Umbilical cord (tissue), 2 donors: ENCODE measurements around the gene ZNF14. TPM values are rescaled to one million over a fixed set of nuclear protein-coding genes. Genes with fewer than 3 reads are reported as not detected.
"Not testable (repeated sequence)": the region's sequence is repeated elsewhere in the genome, so short reads cannot be mapped to it uniquely, and the experiment has no call there.

Experiments used
- DNase-seq: peaks from one replicate; pipeline ENCODE4 v3.0.0-alpha.2; 2015; ENCODE audit warnings: low spot score
- total RNA-seq: library from RNA; depleted of rRNA; stranded (reverse); fragments of >200 nt; gene quantifications from one replicate; pipeline ENCODE4 v1.2.3, GENCODE V29; 2014; ENCODE audit warnings: low replicate concordance; ENCODE audit not compliant: insufficient read depth

Gene ZNF14
- total RNA-seq, result 20.5 TPM

GRCh38 chr19:19732579-19733501 lies at the start of gene ZNF14:
TSS of gene ZNF14 (minus strand) at chr19:19733112. CDS start at chr19:19732958, 154 bp downstream.
- DNase-seq, result peak; percentile 97

GRCh38 chr19:19781791-19782190 lies 48.9 kb upstream of the ZNF14 start:
- DNase-seq, result not testable (repeated sequence)

GRCh38 chr19:19778666-19779065 lies 45.8 kb upstream of the ZNF14 start:
- no peak for DNase-seq

- no peak for DNase-seq
Measured at GRCh38 chr19:19777692-19778091, 44.8 kb upstream of the ZNF14 start.

- DNase-seq, result peak; percentile 99
Measured at GRCh38 chr19:19776206-19777008, 43.5 kb upstream of the ZNF14 start.

- no peak for DNase-seq
Measured at GRCh38 chr19:19775891-19776205, 42.9 kb upstream of the ZNF14 start.

- no peak for DNase-seq
Measured at GRCh38 chr19:19774354-19775033, 41.6 kb upstream of the ZNF14 start.

- not testable (repeated sequence) for DNase-seq
Measured at GRCh38 chr19:19771963-19772362, 39.1 kb upstream of the ZNF14 start.

- not testable (repeated sequence) for DNase-seq
Measured at GRCh38 chr19:19769971-19770370, 37.1 kb upstream of the ZNF14 start.

- no peak for DNase-seq
Measured at GRCh38 chr19:19758164-19758563, 25.3 kb upstream of the ZNF14 start.

GRCh38 chr19:19752760-19753403 lies 20.0 kb upstream of the ZNF14 start:
- DNase-seq, result no peak

GRCh38 chr19:19751846-19752245 lies 18.9 kb upstream of the ZNF14 start:
- DNase-seq, result no peak

GRCh38 chr19:19750842-19751790 lies 18.2 kb upstream of the ZNF14 start:
- no peak for DNase-seq

- DNase-seq, result no peak
Measured at GRCh38 chr19:19749908-19750841, 17.3 kb upstream of the ZNF14 start.

- DNase-seq, result no peak
Measured at GRCh38 chr19:19749117-19749907, 16.4 kb upstream of the ZNF14 start.

GRCh38 chr19:19748249-19748938 lies 15.5 kb upstream of the ZNF14 start:
- DNase-seq, result no peak

- DNase-seq, result no peak
Measured at GRCh38 chr19:19747357-19748220, 14.7 kb upstream of the ZNF14 start.
